Epithelial cell of proximal tubule (primary cell): ENCODE results near the gene RNASE12. TPM values are rescaled to one million over a fixed set of nuclear protein-coding genes. Genes with fewer than 3 reads are reported as not detected.

Experiments used
- DNase-seq: peaks from one replicate; pipeline ENCODE4 v3.0.0-alpha.2; 2011; ENCODE audit warnings: low read depth
- H3K4me3 ChIP-seq: 2 replicates; pipeline ENCODE4 v1.5.1; 2011; ENCODE audit warnings: low read depth, mild to moderate bottlenecking, low read length
- total RNA-seq: library from RNA; depleted of rRNA; stranded (reverse); fragments of >200 nt; gene quantifications from 2 replicates; pipeline ENCODE4 v1.2.3, GENCODE V29; 2015
- TF ChIP-seq, protein P1 (sequence below): conservative IDR thresholded peaks from 2 replicates; pipeline ENCODE4 v1.5.1; 2012; ENCODE audit warnings: low read depth, mild to moderate bottlenecking, low read length

Gene RNASE12, protein sequence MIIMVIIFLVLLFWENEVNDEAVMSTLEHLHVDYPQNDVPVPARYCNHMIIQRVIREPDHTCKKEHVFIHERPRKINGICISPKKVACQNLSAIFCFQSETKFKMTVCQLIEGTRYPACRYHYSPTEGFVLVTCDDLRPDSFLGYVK
- not detected in 2 replicates for total RNA-seq

DNA sequence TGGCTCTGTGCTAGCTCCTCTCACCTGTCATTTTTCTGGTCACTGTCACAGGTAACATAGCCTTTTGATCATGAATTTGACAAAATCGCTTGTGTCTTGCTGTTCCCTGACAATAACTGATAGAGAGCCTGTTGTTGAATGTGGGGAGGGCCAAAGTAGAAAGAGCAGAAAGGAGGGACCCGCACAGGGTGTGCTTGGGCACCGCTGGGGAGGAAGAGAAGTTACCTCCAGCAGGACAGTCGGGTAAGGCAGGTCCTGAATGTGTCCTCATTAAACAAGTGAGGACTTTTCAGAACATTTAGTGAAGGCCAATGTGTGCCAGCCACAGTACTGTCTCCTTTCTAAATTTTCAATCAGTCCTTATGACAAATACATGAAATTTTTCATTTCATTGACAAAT lies at the start of gene RNASE12:
Gene RNASE12 (minus strand): TSS at position 142 of the 400 bp plus-strand sequence. CDS start 653 bp downstream, outside the sequence.
- no peak within 1 kb of the TSS for H3K4me3 ChIP-seq
- no peak for DNase-seq
- TF ChIP-seq, protein P1, sequence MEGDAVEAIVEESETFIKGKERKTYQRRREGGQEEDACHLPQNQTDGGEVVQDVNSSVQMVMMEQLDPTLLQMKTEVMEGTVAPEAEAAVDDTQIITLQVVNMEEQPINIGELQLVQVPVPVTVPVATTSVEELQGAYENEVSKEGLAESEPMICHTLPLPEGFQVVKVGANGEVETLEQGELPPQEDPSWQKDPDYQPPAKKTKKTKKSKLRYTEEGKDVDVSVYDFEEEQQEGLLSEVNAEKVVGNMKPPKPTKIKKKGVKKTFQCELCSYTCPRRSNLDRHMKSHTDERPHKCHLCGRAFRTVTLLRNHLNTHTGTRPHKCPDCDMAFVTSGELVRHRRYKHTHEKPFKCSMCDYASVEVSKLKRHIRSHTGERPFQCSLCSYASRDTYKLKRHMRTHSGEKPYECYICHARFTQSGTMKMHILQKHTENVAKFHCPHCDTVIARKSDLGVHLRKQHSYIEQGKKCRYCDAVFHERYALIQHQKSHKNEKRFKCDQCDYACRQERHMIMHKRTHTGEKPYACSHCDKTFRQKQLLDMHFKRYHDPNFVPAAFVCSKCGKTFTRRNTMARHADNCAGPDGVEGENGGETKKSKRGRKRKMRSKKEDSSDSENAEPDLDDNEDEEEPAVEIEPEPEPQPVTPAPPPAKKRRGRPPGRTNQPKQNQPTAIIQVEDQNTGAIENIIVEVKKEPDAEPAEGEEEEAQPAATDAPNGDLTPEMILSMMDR, result no peak

DNA sequence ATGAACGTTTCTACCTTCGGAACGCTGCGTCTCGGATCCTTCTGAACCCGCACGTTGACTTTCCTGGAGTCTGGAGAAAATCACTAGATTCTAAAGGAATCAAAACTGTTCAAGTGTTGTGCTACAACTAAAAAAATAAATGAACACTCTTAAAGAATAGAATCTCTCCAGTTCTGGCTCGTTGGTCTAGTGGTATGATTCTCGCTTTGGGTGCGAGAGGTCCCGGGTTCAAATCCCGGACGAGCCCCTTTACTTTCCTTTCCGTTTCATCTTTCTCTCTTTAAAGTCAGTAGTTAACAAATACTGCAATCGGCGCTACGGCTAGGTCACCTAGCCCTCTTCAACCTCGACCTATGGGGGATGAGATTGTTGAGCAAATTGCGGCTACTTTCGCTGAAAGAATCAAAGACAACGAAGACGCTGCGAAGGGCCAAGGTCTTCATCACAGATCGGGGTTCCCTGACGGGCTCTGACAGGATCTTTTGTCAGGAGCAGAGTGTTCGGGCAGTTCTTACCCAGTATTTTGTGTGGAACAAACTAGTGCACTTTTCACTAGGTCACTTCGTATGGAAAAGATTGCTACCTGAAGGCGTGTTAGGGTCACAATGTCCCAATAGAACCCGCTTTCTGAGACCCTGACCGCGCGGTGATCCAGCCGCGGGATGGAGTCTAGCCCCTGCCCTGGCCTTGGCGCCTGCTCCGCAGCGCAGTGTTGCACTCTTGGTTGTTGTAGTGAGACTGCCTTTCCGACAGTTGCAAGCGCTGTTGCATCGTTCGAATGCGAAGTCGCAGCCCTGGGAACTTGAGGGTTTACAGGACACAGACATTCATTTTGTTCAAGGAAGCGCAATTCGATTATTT lies 41.9 kb upstream of the RNASE12 start:
- H3K4me3 ChIP-seq, result peak overlapping the region; percentile 49
- TF ChIP-seq, protein P1, result no peak
- peak; percentile 40 for DNase-seq

DNA sequence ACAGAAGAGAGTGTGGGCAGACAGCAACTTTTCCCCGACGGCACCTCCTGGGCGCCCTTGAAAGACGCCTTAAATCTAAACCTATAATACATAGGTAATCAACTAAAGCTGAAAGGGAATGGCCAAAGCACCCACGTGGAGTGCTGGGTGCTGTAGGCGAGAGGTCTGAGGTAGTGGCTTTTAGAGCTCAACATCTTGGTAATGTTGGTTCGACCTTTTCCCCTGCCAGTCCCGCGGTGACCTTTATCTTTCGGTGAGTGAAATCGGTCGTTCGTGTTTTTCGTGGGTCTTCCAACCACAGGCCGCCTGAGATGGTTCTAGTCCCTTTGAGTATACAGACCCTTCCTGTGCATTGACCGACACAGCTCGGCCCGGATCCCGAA lies 41.3 kb upstream of the RNASE12 start:
- TF ChIP-seq, protein P1, result no peak
- H3K4me3 ChIP-seq, result peak overlapping the region; percentile 49
- no peak for DNase-seq

DNA sequence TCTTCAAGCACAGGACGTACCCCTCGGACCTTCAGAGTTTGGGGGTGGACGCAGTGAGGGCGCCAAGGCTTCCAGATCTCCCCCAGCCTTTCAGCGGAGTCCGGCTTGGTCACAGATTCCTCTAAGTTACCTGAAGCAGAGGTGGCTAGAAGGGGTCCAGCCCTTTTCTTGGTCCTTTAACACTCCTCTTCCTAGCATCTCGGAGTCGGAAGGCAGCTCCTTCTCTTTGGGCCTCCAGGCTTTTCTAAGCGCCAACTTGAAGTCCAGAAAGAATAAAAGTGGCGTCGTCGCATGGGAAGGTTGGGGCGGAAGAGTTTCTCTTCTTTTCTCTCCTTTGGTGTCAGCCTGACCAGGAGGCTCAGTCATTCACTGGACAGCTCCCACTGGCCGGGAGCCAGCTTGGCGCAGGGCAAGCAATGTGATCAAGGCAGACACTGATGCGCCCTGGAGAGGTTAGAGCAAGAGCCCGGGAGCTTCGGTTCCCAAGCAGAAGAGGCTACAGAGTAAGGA lies 40.8 kb upstream of the RNASE12 start:
- peak overlapping the region; percentile 49 for H3K4me3 ChIP-seq
- TF ChIP-seq, protein P1, result no peak
- DNase-seq, result no peak

DNA sequence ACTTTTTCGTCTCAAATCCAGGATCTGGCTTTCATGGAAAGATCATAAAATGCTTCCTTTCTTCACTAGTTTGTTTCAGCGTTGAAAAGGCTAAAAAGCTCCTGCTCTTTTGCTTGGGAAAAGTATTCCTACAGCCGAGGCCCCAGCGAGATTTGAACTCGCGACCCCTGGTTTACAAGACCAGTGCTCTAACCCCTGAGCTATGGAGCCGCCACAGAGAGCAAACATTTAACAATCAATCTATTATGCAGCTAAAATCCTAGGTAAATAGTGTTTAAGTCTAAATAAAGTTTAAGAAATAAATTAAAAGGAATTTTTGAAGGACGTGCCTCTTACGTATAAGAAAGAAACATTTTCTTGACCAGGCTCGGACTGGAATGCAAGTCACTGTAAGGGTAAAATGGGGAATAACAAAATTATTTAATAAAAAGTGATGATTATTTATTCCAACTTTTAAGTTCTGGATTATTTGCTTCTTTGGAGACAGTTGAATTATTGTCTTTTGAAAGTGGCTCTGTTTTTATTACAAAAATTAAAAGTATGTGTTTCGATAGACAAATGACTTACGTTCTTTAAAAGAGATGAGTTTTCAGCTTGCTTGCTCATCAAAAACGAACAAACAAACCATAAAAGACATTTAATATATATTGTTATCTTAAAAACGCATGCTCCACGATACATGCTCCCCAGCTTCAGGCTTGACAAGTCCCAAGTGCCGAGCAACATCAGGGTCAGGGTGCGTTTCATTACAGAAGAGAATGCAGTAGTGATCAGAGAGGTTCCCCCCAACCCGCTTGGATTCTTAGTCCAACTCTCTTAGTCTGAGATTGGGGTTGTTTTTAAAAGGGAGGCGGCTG lies 40.1 kb upstream of the RNASE12 start:
- no peak for DNase-seq
- TF ChIP-seq, protein P1, result no peak
- H3K4me3 ChIP-seq, result peak overlapping the region; percentile 59

DNA sequence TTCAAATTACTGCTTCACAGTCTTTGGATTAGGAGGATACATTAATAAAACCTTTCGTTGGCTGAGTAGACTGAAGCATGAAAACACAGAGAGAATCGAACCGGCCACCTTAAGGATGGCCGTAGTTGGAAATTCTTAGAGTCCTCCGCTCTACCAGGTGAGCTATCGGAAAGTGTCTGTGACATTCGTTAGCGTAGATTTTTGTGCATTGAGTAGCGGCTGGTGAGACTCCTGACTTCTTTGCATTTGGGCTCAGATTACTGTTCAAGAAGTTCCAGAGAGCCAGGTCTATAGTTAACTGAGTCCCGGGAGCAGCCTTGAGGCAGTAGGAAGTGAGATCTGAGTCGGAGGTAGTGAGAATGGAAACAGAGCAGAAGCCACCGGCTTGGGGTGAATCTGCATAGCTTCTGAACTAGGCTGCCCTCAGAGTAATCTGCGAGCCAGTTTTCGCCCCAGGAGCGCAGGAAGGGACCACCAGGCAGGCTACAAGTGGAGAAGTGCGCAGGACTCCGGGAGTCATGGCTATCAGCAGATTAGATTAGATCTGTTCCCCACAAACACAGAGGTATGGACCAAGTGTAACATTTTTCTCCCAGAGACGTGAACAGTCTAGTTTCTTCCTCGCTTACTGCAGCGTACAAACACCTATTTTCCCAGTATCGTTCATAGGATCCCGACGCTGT lies 39.3 kb upstream of the RNASE12 start:
- TF ChIP-seq, protein P1, result no peak
- H3K4me3 ChIP-seq, result peak overlapping the region; percentile 59
- peak; percentile 27 for DNase-seq
